GM19099 (cell line): ENCODE measurements around the gene CEP135.

Experiments
- POLR2A ChIP-seq: IDR thresholded peaks from 3 replicates; pipeline ENCODE4 v1.6.1; 2011; ENCODE audit warnings: low read depth; ENCODE audit not compliant: insufficient read length; ENCODE audit errors: extremely low read depth

Gene CEP135

DNA sequence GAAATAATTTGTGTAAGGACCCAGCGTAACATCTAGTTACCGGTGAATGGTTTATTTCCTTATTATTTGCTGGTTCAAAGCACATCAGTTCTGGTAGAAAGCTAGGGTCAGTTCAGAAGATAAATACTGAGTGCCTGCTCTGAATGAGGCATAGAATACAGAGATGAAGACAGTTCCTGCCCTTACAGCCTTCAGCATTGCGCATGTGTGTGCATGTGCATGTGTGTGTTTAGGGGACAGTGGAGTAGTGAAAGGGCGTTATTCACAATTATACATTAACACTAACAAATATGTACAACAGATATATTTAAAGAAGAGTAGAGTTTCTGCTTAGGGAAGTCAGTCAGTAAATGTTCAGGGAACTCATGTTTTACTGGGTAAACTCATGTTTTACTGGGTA lies 29.1 kb downstream of the CEP135 start:
- TF ChIP-seq POLR2A, result no peak

DNA sequence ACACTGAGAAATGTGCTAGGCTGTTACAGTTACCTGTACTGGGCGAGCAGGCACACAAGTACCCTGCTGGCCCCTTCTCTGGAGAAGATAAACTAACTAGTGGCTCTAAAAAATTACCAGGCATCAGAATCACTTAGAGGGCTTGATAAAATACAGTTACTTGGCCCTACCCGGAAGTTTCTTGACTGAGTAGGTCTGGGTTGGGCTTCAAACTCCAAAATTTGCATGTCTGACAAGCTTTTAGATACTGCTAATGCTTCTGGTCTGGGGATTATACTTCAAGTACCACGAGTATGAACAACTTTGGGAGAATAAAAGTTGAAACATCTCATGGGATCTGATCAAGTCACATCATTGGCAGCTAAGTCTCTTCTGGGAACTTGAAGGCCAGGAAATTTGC lies 30.8 kb downstream of the CEP135 start:
- TF ChIP-seq POLR2A, result no peak

DNA sequence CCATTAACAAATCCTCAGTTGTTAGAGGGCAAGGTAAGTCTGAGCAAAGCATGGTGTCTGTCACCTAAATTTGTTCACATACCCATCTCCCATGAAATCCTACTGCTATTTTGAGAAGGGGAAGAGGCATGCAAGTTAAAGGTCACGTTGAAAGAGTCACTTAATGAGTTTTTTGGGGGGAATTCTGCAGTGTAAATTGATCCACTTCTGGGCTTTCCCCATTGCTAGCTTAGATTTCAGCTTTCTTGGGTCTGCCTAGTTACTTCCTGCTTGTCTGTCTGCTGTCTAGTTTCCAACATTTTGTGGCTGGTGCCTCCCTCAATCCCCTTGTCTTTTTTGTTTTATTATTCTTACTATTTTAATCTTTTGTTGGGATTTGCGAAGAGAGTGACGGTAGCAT lies 32.0 kb downstream of the CEP135 start:
- TF ChIP-seq POLR2A, result no peak

DNA sequence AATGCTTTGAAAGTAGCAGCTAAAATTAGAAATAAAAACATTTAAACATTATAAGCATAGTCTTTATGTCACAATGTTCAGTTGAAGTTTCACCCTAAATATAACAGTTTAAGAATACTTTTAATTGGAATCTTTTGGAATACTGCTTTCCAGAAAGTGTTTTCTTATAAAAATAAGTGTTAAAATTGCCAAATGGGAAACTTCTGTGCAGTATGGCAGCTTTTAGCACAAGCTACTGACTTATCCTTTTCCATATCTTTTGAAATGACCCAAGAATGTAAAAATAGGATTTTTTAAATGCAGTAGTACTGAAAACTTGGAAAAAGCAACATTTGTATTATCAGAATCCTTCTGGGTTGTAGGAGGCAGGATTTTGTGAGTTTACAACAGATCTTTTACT lies 34.2 kb downstream of the CEP135 start:
- no peak for TF ChIP-seq POLR2A

DNA sequence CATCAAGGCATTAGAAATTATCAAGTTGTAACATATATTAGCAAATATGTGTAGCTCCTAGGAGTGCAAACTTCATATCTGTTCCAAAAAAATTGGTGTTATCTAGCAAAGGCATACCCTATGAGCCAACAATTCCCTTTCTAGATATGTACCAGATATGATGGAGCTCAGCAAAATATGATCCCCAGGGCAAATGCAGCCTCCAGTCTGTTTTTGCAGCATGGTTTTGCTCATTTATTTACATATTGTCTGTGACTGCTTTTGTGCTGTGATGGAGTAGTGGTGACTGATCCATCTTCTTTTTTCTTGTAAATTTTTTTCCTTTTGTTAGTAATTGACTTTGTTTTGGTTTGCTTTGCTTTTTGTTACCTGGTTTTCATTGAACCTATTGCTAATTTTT lies 41.0 kb downstream of the CEP135 start:
- no peak for TF ChIP-seq POLR2A

DNA sequence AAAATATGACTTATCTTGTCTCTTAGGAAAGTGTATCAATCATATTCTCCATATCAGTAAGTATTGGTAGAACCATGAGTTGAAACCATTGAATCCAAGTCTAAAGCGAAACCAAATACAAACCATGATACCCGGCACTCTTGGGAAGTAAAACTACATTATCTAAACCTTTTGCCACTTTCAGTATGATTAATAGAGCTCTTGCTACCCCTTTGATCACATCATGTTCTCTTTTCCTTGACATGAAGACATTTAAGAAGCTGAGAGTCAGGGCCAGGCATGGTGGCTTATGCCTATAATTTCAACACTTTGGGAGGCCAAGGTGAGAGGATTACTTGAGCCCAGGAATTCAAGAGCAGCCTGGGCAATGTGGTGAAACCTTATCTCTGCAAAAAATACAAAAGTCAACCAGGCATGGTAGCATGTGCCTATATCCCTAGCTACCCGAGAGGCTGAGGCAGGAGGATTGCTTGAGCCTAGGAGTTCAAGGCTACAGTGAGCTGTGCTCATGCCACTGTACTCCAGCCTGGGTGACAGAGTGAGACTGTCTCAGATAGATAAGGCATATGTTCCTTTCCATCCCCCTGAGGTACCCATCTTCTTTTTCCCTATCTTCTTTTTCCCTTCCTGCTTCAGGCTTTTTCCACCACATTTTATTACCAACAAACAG lies 45.4 kb downstream of the CEP135 start:
- no peak for TF ChIP-seq POLR2A

DNA sequence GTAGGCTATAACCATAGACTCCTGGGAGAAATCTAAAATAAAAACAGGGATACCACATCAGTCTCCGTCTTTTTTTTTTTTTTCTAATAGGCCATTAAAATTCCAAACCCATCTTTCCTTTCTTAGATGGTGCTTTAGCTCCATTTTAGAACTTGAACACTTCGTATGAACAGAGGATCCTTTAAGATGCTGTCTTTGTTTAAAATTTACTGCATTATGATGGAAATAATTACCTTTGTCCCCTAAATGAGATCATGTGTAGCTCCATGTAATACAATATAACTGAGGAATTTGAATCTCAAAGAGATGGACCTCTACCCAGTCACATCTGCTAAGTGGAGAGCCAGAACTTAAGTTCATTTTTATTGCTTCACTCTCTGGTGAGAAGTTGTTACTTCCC lies 47.9 kb downstream of the CEP135 start:
- no peak for TF ChIP-seq POLR2A

DNA sequence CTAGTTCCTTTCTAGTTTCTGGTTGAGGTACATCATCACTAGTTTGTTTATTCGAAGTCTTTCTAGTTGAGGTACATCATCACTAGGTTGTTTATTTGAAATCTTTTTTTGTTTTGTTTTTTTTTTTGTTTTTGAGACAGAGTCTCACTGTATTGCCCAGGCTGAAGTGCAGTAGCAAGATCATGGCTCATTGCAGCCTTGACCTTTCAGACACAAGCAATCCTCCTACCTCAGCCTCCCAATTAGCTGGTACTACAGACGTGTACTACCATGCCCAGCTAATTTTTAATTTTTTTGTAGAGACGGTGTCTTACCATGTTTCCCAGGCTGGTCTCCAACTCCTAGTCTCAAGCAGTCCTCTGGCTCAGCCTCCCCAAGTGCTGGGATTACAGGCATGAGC lies 54.9 kb downstream of the CEP135 start:
- no peak for TF ChIP-seq POLR2A

DNA sequence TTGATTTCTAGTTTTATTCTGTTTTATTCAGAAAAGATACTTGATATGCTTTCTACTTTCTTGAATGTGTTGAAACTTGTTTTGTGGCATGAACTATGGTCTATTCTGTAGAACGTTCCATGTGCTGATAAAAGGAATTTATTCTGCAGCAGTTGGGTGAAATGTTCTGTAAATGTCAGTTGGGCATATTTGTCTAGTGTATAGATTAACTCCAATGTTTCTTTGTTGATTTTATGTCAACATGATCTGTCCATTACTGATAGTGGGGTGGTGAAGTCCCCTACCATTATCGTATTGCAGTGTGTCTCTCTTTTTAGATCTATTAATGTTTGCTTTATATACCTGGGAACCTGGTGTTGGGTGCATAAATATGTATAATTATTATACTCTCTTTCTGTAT lies 55.5 kb downstream of the CEP135 start:
- TF ChIP-seq POLR2A, result no peak

DNA sequence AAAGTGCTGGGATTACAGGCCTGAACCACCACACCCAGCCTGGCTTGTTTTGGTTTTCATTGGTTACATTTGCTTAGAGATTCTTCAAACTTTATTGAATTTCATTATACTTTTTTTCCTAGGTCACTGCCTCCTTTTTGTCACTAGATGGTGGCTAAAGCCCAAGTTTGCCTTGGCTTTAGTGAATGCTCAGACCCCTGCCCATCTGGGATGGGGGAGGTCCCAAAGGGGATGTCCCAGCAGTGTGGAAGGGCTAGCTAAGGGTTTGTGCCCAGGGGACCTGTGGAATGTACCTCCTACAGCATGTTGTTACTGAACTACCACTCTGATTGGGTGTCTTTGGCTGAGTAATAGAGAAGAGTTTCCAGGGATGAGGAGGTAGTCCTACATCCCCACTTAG lies 58.4 kb downstream of the CEP135 start:
- no peak for TF ChIP-seq POLR2A

DNA sequence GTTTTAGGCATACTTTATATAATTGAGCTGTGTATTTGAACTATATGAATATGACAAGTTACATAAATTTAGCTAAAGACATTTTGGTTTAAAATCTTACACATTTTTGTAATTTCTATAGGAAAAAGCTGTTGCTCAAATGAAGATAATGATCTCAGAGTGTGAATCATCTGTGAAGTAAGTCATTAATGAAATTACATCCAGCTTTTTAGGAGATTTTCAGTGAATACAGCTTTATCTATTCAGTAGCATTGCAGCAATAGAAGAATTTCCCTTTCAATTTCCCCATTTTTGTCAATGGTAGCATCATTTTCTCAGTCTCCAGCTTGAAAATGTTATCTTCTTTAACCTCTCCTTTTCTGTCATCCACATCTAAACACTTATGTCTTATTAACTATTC lies 59.5 kb downstream of the CEP135 start:
- no peak for TF ChIP-seq POLR2A

DNA sequence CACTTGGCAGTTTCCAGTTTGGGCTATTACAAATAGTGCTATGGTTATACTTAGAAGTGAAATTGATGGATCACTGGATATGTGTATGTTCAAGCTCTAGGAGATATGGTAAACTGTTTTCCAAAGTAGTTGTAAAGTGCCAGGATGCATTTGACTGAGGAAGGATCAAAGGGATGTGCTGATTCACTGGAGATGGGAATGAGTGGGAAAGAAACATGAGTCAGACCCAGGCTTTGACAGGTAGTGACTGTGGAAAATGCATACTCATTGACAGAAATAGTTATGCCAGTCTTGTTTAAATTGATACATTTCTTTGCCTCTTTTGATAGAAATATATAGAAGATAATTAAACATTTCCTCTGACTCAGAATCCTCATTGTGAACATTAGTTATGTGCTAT lies 77.9 kb downstream of the CEP135 start:
- no peak for TF ChIP-seq POLR2A

DNA sequence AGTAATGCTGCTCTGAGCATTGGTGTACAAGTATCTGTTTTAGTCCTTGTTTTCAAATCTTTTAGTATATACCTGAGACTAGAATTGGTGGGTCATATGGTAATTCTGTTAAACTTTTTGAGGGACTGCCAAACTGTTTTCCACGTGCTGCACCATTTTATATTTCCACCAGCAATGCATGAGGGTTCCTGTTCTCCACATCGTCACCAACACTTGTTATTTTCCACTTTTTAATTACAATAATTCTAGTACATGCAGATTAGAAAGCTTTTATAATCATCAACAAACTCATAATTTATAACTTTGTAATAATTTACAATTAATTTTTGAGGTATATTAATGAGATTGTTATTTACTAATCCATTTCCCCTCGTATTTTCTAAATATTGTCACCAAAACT lies 79.4 kb downstream of the CEP135 start:
- TF ChIP-seq POLR2A, result no peak

DNA sequence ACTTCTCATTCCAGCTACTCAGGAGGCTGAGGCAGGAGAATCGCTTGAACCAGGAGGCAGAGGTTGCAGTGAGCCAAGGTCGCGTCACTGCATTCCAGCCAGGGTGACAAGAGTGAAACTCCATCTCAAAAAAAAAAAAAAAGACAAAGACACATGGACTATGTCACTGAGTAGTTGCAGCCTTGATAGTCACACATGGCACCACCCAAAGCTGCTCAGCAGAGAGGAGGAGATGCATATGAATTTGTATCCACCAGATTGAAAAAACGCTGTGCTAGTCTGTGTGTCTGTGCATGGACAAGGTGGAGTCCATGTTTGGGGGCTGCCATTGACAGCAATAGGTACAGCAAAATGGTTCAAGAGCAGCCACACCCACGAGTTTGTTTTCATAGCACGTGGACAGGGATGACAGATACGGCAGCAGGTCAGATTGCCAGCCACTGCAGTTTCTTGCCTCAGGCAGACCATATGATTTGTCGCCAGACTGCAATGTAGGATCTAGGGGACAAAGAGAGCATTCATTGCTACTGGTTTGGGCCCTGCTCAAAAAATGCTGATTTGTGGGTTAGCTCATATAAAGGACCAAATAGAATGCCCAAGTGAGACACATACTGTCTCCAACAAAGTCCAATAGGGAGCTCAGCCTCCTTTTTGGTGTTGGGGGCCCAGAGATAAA lies 89.9 kb downstream of the CEP135 start:
- TF ChIP-seq POLR2A, result no peak

DNA sequence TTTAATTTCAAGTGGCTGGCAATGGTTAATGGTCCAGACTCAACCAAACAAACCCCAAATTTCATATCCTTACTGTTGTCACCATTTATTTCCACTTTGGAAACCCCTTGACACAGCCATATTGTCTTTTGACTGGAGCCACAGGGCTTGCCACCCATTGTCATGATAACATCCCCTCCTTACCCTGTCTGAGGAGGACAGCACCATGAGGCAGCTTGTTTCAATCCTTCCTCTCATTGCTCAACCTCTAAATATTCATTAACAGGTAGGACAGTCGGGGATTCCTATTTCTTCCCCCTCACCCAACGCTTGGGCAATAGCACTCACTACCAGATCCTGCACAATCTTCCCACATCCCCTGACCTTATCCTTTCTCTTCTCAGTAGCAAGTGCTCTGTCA lies 92.1 kb downstream of the CEP135 start:
- no peak for TF ChIP-seq POLR2A

DNA sequence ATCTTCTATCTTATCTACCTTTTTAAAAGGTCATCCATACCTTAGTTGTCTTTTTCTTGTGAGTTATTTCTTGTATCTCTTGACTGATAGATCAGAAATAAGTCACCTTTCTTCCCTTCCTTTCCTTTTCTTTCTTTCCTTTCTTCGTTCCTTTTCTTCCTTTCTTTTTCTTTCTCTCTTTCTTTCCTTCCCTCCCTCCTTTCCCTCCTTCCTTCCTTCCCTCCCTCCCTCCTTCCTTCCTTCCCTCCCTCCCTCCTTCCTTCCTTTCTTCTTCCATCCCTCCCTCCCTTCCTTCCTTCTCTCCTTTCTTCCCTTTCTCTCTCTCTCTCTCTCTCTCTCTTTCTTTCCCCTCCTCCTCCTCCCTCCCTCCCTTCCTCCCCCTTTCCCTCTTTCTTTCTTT lies 93.5 kb downstream of the CEP135 start:
- TF ChIP-seq POLR2A, result no peak

DNA sequence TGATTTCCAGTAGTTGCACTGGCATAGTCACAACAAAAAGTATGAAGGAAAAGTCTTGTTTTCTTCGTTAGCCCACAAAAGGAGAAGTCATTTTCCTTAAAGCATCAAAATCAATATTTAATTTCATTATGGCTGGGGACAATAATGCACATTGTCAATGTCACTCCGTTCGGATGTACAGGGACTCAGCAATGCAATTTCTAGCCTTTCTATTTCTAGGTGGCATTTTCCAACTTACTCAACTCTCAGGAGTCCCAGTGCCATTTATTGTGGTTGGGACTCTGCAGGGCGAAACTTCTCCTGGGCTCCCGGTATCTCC lies 99.6 kb downstream of the CEP135 start:
- TF ChIP-seq POLR2A, result no peak
